Activated T-cell treated with anti-CD3 and anti-CD28 coated beads, Interleukin-2, amount 50 U/mL, for 72 hours (primary cell): Measurements from ENCODE around the gene ZNF407. TPM values are rescaled to one million over a fixed set of nuclear protein-coding genes. Genes with fewer than 3 reads are reported as not detected.
"Not testable (repeated sequence)": the region's sequence is repeated elsewhere in the genome, so short reads cannot be mapped to it uniquely, and the experiment has no call there.

Source experiments
- ATAC-seq, 2 donors: fragments of 150-1000 bp; cut with Tn5 transposase; replicated peaks in 1 of 2; 2 replicates each; pipeline ENCODE4 v1.10.0; 2021; ENCODE audit warnings: moderate library complexity in 2 of 2, mild to moderate bottlenecking in 1 of 2
- DNase-seq, 2 donors: peaks; one replicate each; pipeline ENCODE4 v3.0.0; 2021 to 2022; ENCODE audit warnings: mixed read lengths in 1 of 2
- H3K27ac Mint-ChIP-seq: one replicate; pipeline ENCODE4 v1.8.0; 2022; ENCODE audit warnings: mild to moderate bottlenecking, moderate library complexity, mixed read lengths
- H3K27me3 Mint-ChIP-seq: one replicate; pipeline ENCODE4 v1.8.0; 2022; ENCODE audit warnings: low read depth, mixed read lengths
- H3K36me3 Mint-ChIP-seq, 2 donors: one replicate each; pipeline ENCODE4 v1.8.0; 2022; ENCODE audit warnings: mixed read lengths in 2 of 2, mild to moderate bottlenecking in 1 of 2; ENCODE audit not compliant: insufficient read depth in 2 of 2
- H3K4me1 Mint-ChIP-seq: one replicate; pipeline ENCODE4 v1.8.0; 2022; ENCODE audit warnings: low read depth, mixed read lengths
- H3K4me3 Mint-ChIP-seq, 2 donors: one replicate each; pipeline ENCODE4 v1.8.0; 2022; ENCODE audit warnings: mild to moderate bottlenecking in 2 of 2, mixed read lengths in 2 of 2, moderate library complexity in 2 of 2
- H3K9me3 Mint-ChIP-seq, 2 donors: one replicate each; pipeline ENCODE4 v1.8.0; 2022; ENCODE audit warnings: mixed read lengths in 2 of 2
- total RNA-seq, 2 donors: library from RNA; stranded (reverse); gene quantifications; one replicate each; pipeline ENCODE4 v1.2.3, GENCODE V29; 2022

Gene ZNF407
- total RNA-seq, 2 donors from 2014 or later, result 11.9 to 13.0 TPM

GRCh38 chr18:75072672-75073371 lies 475.2 kb downstream of the ZNF407 start:
- peak overlapping the region in 1 of 2 donors; percentile 84 for H3K4me3 Mint-ChIP-seq
- no peaks in the 10 kb centered on the region for H3K27me3 Mint-ChIP-seq
- DNase-seq, result no peak
- H3K9me3 Mint-ChIP-seq, result peaks cover 9% of the 10 kb centered on the region in 2 donors
- peaks cover 11 to 19% of the 10 kb centered on the region in 2 donors for H3K36me3 Mint-ChIP-seq
- H3K4me1 Mint-ChIP-seq, result peaks cover 29% of the 10 kb centered on the region
- no peak for ATAC-seq
- no peak overlapping the region for H3K27ac Mint-ChIP-seq

GRCh38 chr18:75073654-75074053 lies 476.0 kb downstream of the ZNF407 start:
- DNase-seq (no peak), ATAC-seq (no peak)
- Mint-ChIP-seq H3K27me3 (no peaks in the 10 kb centered on the region), H3K9me3 (peaks cover 12% of the 10 kb centered on the region in 2 donors), H3K27ac (no peak overlapping the region), H3K4me1 (peaks cover 29% of the 10 kb centered on the region), H3K4me3 (no peak overlapping the region), H3K36me3 (peaks cover 14 to 21% of the 10 kb centered on the region in 2 donors)

- DNase-seq, result no peak
- peaks cover 12 to 14% of the 10 kb centered on the region in 2 donors for H3K9me3 Mint-ChIP-seq
- no peaks in the 10 kb centered on the region for H3K27me3 Mint-ChIP-seq
- peaks cover 29% of the 10 kb centered on the region for H3K4me1 Mint-ChIP-seq
- peaks cover 14 to 21% of the 10 kb centered on the region in 2 donors for H3K36me3 Mint-ChIP-seq
- H3K27ac Mint-ChIP-seq, result no peak overlapping the region
- H3K4me3 Mint-ChIP-seq, result no peak overlapping the region
- ATAC-seq, result no peak
Observed at GRCh38 chr18:75074196-75075015, 476.7 kb downstream of the ZNF407 start.

GRCh38 chr18:75075016-75075305 lies 477.3 kb downstream of the ZNF407 start:
- Mint-ChIP-seq H3K27ac (no peak overlapping the region), H3K4me3 (no peak overlapping the region), H3K36me3 (peaks cover 14 to 21% of the 10 kb centered on the region in 2 donors), H3K4me1 (peaks cover 24% of the 10 kb centered on the region), H3K9me3 (peaks cover 12 to 14% of the 10 kb centered on the region in 2 donors), H3K27me3 (no peaks in the 10 kb centered on the region)
- DNase-seq, result no peak
- ATAC-seq, result no peak

GRCh38 chr18:75075429-75075841 lies 477.8 kb downstream of the ZNF407 start:
- no peak for ATAC-seq
- no peak for DNase-seq
- Mint-ChIP-seq H3K27ac (no peak overlapping the region), H3K9me3 (peaks cover 12 to 14% of the 10 kb centered on the region in 2 donors), H3K36me3 (peaks cover 14 to 23% of the 10 kb centered on the region in 2 donors), H3K4me1 (peaks cover 20% of the 10 kb centered on the region), H3K4me3 (no peak overlapping the region), H3K27me3 (no peaks in the 10 kb centered on the region)

GRCh38 chr18:75076286-75076685 lies 478.6 kb downstream of the ZNF407 start:
- H3K4me3 Mint-ChIP-seq, result no peak overlapping the region
- no peak for ATAC-seq
- peaks cover 11% of the 10 kb centered on the region for H3K4me1 Mint-ChIP-seq
- H3K9me3 Mint-ChIP-seq, result peaks cover 12 to 14% of the 10 kb centered on the region in 2 donors
- H3K27ac Mint-ChIP-seq, result no peak overlapping the region
- H3K36me3 Mint-ChIP-seq, result peaks cover 14 to 23% of the 10 kb centered on the region in 2 donors
- DNase-seq, result no peak
- H3K27me3 Mint-ChIP-seq, result no peaks in the 10 kb centered on the region

- no peak for DNase-seq
- H3K4me3 Mint-ChIP-seq, result no peak overlapping the region
- peaks cover 7 to 12% of the 10 kb centered on the region in 2 donors for H3K36me3 Mint-ChIP-seq
- no peak overlapping the region for H3K27ac Mint-ChIP-seq
- H3K27me3 Mint-ChIP-seq, result no peaks in the 10 kb centered on the region
- no peak for ATAC-seq
- H3K9me3 Mint-ChIP-seq, result peaks cover 11 to 12% of the 10 kb centered on the region in 2 donors
- H3K4me1 Mint-ChIP-seq, result no peaks in the 10 kb centered on the region
Observed at GRCh38 chr18:75081486-75081885, 483.8 kb downstream of the ZNF407 start.

GRCh38 chr18:75083131-75083530 lies 485.5 kb downstream of the ZNF407 start:
- Mint-ChIP-seq H3K36me3 (peaks cover 2 to 5% of the 10 kb centered on the region in 2 donors), H3K4me1 (no peaks in the 10 kb centered on the region), H3K27ac (no peak overlapping the region), H3K27me3 (no peaks in the 10 kb centered on the region), H3K4me3 (no peak overlapping the region), H3K9me3 (peaks cover 6 to 11% of the 10 kb centered on the region in 2 donors)
- DNase-seq, result no peak
- ATAC-seq, result no peak

GRCh38 chr18:75083761-75084160 lies 486.1 kb downstream of the ZNF407 start:
- no peaks in the 10 kb centered on the region for H3K27me3 Mint-ChIP-seq
- no peak for DNase-seq
- peaks cover 5 to 9% of the 10 kb centered on the region in 2 donors for H3K9me3 Mint-ChIP-seq
- no peak overlapping the region for H3K27ac Mint-ChIP-seq
- H3K4me1 Mint-ChIP-seq, result no peaks in the 10 kb centered on the region
- no peak overlapping the region for H3K4me3 Mint-ChIP-seq
- no peak for ATAC-seq
- H3K36me3 Mint-ChIP-seq, result peaks cover 0 to 4% of the 10 kb centered on the region in 2 donors

- H3K4me1 Mint-ChIP-seq, DNase-seq, ATAC-seq, H3K27me3 Mint-ChIP-seq, H3K36me3 Mint-ChIP-seq, H3K9me3 Mint-ChIP-seq, H3K4me3 Mint-ChIP-seq, H3K27ac Mint-ChIP-seq: not testable (repeated sequence)
Observed at GRCh38 chr18:75085676-75086075, 488.0 kb downstream of the ZNF407 start.

- no peak for DNase-seq
- no peaks in the 10 kb centered on the region for H3K27me3 Mint-ChIP-seq
- no peak for ATAC-seq
- no peak overlapping the region for H3K27ac Mint-ChIP-seq
- peaks cover 5 to 6% of the 10 kb centered on the region in 2 donors for H3K9me3 Mint-ChIP-seq
- H3K36me3 Mint-ChIP-seq, result peaks cover 0 to 2% of the 10 kb centered on the region in 2 donors
- no peaks in the 10 kb centered on the region for H3K4me1 Mint-ChIP-seq
- no peak overlapping the region for H3K4me3 Mint-ChIP-seq
Observed at GRCh38 chr18:75086494-75087034, 488.9 kb downstream of the ZNF407 start.

- Mint-ChIP-seq H3K9me3 (peaks cover 5 to 6% of the 10 kb centered on the region in 2 donors), H3K4me1 (no peaks in the 10 kb centered on the region), H3K27ac (no peak overlapping the region), H3K36me3 (peaks cover 0 to 2% of the 10 kb centered on the region in 2 donors), H3K4me3 (no peak overlapping the region), H3K27me3 (no peaks in the 10 kb centered on the region)
- ATAC-seq (no peak), DNase-seq (no peak)
Observed at GRCh38 chr18:75087119-75088020, 489.7 kb downstream of the ZNF407 start.
